ACHN (cell line): Measurements from ENCODE around the gene WIPF1.
A peak's percentile ranks its signal among the peaks of the same experiment; 100 is the strongest.
"Not testable (repeated sequence)": the region's sequence is repeated elsewhere in the genome, so short reads cannot be mapped to it uniquely, and the experiment has no call there.

Experiments used
- DNase-seq: peaks from one replicate; pipeline ENCODE4 v3.0.0-alpha.2; 2015
- in situ Hi-C: cut with HindIII; loops from 2 replicates; pipeline ENCODE4 v1.10.0; 2017; ENCODE audit warnings: low sequenced_read_pairs, low pct_ligation_motif_present, low pct_unique_long_range_greater_than_20kb

Gene WIPF1

DNA sequence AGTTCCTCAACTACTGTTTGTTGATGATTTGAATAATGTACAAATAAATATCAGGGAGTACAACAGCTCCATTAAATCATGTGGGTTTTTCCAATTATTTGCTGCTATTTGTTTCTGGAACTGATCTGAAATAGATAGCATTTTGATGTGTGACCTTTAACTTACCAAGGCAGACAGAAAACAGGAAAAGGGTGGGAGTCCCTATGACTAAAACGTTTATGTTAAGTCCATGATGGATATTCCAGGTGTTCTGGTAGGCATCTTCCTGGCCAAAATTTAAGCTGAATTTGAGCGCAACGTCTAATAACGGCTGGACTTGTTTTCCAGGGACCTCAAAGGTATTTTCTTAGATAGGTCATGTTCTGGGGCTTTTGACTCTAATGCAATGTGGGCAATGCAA is 41.6 kb downstream of the WIPF1 start:
- no peak for DNase-seq
- in situ Hi-C loops = no loop called here

DNA sequence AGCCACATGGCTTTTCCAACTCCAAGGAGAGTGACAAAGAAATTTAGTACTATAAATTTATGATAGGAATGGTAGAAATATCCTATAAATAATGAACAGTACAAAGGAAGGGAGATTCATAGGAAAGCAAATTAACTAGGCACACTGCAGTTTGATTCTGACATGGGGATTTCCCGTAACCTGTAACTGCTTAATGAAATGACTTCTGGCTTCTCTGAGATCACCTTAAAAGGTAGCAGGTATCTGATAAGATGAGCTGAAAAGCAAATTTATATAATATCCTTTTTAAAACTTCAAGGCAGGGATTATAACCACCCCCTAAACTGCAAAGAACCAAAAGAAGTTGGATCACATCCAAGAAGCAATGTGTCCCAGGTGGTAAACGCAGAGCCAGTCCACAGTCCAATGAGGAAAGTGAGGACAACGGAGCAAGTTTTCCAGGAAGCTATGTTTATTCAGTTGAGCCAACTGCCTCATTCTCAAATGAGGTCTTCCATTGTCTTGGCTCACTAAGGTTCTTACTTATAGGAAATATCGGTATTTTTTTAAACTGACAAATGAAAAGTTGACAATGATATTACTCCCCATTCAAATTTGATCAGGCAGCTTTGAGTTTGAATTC is 43.0 kb downstream of the WIPF1 start:
- in situ Hi-C loops = no loop called here
- DNase-seq = no peak

DNA sequence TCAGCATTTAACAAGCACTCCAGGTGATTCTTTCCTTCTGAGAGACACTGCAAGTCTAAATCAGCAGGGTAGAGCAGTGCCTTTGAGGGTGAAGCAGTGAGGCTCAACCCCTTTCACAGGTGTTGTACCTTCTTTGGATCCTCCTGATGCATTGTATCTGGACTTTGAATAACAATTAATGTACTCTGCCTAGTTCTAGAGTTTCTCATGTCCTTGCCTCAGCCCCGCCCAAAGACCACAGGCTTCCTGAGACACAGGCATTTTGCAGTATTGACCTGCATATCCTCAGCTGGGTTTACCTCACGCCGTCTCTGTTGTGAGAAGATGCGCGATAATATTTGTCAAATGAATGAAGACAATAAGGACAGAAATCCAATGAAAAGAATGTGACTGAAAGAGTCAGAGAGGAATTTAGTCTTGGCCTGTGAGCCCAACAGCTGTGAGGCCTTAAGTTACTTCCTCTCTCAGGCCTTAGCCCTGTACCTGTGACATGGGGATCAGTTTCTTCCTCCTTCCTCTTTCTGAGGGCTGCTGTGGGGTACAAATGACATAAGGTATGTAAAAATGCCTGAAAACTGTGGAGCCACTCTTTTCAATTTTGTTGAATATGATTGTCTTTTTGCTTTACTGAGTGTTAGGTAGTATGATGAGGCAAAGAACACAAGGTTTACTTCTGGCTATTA is 43.7 kb downstream of the WIPF1 start:
- in situ Hi-C loops = no loop called here
- DNase-seq = no peak

DNA sequence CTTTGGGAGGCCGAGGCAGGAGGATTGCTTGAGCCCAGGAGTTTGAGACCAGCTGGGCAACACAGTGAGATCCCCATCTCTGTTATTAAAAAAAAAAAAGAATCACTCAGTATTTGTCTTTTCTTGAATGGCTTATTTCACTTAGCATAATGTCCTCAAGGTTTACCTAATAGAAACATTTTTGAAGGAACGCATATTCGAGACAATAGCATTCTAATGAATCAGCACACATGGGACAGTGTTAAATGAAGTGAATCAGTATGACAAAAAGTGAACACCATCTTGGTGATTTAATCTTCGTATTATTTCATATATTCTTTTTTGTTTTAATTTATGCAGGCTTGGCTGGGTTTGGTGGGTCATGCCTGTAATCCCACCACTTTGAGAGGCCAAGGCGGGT is 44.7 kb downstream of the WIPF1 start:
- DNase-seq = no peak
- in situ Hi-C loops = no loop called here

DNA sequence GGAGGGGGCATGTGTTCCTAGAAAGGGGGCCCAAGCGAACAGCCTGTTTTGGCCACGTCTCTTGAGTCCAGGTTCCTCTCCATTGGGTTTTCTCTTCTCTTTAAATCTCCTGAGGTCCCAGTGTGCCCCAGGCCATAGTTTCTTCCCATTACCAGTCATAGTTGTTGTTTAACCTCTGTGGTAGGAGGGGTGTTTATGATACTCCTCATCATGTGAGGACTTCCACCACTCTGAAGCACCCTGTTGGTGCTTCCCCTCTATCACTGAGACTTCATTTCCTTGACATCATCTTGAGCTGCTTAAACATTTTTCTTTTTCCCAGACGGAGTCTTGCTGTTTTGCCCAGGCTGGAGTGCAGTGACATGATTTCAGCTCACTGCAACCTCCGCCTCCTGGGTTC is 45.9 kb downstream of the WIPF1 start:
- no peak for DNase-seq
- in situ Hi-C loops = no loop called here

DNA sequence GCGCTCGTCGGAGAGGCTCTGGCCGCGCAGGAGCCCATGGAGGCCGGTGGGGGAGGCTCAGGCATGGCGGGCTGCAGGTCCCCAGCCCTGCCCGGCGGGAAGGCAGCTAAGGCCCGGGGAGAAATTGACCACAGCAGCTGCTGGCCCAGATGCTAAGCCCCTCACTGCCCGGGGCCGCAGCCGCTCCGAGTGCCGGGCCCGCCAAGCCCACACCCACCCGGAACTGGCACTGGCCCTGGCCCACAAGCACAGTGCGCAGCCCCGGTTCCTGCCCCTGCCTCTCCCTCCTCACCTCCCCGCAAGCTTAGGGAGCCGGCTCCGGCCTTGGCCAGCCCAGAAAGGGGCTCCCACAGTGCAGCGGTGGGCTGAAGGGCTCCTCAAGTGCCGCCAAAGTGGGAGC is 49.0 kb downstream of the WIPF1 start:
- in situ Hi-C loops, DNase-seq: not testable (repeated sequence)

DNA sequence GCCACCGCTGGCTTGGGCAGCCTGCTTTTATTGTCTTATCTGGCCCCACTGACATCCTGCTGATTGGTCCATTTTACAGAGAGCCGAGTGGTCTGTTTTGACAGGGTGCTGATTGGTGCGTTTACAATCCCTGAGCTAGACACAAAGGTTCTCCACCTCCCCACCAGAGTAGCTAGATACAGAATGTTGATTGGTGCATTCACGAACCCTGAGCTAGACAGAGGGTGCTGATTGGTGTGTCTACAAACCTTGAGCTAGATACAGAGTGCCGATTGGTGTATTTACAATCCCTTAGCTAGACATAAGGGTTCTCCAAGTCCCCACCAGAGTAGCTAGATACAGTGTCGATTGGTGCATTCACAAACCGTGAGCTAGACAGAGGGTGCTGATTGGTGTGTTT is 49.6 kb downstream of the WIPF1 start:
- in situ Hi-C loops, DNase-seq: not testable (repeated sequence)

DNA sequence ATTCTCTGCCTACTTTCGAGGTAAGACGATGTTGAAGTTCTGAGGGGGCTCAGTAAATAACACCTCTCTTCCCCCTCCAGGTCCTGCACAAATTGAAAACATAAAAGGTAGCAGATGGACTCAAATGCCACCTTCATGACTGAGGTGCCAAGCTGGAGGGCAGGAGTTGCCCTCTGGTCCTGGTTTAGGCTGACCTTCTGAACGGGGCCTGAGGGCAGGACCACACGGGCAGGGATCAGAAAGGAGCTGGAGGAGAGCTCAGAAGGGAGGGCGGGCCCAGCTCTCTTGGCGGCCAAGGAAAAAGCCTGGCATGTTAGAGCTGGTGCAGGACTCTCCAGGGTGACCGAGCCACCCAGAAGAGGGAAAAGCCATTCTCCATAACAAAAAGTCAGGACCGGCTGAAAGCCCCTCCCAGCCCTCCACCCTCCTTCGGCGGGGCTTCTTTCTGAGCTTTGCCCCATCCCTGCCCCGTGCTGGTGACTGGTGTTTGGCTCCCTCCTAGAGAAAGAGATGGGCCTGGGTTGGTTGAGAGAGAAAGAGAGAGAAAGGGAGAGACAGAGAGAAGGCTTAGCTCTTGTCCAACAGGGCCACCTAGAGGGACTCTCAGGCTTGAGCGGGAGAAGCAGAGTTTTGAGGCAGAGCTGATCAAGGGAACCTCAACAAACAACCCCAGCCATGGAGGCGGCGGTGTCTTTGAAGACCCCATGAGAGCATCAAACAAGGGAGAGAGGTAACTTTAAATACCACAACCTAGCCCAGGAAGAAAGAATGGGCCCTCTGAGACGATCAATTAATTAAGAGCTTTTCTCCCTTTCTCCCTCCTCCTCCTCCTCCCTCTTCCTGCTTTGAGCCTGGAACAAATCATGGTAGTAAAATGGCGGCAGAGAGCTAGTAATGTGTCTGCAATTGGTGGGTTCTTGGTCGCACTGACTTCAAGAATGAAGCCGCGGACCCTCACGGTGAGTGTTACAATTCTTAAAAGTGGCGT is 50.8 kb downstream of the WIPF1 start:
- in situ Hi-C loops = no loop called here
- DNase-seq = peak; percentile 48

DNA sequence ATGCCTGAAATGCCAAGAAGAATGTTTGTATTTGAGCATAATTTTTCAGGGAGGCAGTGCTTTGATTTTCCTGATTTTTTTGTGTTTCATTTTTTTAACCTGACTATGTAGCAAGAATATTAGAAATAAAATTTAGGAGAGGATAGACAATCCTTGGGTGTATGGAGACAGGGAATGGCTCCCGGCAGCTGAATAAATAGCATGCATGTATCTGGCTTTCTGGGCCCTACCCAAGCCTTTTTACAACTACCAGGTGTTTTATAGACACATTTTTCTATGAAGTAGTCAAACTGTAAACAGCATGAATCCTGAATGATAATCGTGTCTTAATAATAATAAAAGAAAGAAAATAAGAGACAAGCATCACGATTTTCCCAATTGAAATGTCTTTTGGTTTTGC is 52.4 kb downstream of the WIPF1 start:
- DNase-seq = no peak
- in situ Hi-C loops = no loop called here

DNA sequence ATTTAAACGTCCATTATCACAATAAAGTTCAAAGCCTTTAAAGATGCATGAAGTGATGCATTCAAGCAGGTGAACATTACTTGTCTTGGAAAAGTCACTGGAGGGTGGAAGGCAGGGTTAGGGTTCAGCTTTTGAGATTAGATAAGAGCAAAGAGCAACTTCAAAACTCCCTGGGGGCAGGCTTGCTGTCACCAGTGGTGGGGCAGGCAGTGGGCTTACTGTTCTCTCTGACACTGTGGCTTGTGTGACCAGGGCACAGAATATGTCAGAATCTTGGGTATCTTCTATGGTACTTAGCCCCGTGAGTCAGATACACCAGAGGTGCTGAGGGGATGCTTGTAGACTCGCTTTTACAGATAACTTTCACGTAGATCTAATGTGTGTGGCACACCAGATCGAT is 52.8 kb downstream of the WIPF1 start:
- in situ Hi-C loops = no loop called here
- no peak for DNase-seq

DNA sequence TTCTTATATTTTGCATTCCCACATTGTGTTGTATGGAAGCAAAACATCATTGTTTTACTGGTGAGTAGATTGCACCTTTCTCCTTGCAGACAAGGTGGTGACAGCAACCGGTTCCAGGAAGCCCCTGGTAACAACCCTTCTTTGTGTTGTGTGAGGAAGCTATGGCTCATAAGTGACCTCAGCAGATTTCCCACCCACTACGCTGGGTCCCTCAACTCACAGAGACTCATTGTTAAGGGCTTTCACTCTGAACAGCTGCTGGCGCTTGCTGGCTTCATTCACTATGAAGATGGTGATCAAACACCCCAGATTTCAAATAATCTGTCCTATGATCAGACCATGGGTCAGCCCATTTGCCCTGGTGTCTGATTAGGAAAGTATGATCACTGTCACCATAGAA is 53.4 kb downstream of the WIPF1 start:
- in situ Hi-C loops = no loop called here
- DNase-seq = no peak

DNA sequence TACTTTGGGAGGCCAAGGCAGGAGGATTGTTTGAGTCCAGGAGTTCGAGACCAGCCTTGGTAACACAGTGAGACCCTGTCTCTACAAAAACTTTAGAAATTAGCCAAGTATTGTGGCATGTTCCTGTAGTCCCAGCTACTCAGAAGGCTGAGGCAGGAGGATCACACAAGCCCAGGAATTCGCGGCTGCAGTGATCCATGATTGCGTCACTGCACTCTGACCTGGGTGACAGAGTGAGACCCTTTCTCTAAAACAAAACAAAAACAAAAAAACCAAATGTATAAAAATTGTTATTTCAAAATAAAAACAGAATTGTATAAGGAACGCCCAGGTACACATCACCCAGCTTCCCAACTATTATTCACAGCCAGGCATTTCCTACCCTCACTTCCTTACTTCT is 56.7 kb downstream of the WIPF1 start:
- in situ Hi-C loops = no loop called here

DNA sequence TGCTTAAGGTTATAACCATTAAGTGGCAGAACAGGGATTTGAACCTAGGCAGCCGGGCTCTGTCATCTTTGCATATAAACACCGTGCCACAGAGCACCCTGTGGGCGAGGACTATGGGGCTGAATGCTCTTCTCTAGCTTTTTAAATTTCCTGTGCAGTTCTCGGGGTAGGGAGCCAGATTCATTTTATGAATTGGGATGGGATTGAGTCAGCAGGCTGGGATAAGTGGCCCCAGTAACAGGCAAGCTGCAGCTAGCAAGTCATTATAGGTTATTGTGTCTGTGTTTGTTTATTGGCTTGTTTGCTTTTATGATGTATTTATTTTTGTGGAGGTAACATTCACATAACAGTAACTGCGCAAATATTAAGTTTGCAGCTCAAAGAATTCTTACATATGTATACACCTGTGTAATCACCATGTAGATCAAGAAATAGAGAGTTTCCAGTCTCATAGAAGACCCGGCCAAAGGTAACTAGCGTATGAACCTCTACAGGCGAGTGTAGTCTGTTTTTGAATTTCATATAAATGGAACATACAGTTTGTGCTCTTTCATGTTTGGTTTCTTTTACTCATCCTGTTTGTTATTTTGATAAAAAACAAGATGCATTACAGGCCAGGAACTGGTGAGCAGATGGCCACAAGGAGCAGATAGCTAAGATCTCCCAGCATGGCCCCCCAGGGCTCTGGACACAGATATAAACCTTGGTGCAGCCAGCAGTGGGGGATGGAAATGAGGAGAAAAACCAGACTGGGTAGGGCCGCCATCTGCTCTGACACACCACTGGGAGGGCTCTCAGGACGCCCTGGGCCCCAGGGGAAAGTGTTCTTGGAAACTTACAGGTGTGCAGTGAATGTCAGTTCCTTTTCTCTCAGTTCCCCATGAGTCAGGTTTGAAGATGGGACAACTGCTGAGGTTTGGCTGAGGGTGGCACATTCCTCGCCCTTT is 61.6 kb downstream of the WIPF1 start:
- DNase-seq = no peak
- in situ Hi-C loops = no loop called here

More for the DNA sequence above, 56.7 kb downstream of the WIPF1 start:
- DNase-seq = no peak

DNA sequence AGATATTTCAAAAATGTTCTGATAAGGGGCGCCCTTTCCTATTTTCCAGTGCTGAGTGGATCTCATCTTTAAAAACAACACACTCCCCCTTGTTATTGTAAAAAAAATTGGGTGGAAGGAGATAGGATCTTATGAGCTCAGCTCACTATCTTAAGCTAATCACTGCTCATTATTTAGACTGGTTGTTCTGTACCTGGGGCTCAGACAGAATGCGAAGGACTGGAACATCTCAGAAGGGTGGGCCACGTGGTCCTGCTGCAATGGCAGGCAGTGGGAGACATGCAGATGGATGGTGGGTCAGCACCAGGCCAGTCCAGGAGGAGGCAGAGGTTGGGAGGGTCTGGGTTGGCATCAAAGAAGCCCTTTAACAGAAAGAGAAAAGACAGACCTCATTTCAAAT is 62.5 kb downstream of the WIPF1 start:
- DNase-seq = no peak
- in situ Hi-C loops = no loop called here

DNA sequence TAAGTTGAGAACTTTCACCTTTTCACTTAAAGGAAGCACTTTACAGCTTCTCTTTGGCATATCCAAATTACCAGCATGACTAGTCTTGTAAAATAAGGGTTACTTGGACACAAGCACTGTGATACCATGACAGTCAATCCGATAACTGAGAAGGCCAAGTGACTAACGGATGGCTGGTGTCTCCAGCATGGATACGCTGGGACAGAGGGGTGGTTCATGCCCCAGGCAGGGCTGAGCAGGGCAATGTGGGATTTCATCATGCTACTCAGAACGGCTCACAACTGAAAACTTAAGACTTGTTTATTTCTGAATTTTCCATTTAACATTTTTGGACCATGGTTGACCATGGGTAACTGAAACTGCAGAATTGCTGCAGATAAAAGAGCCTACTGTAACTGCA is 67.7 kb downstream of the WIPF1 start:
- in situ Hi-C loops = no loop called here
- DNase-seq = no peak

DNA sequence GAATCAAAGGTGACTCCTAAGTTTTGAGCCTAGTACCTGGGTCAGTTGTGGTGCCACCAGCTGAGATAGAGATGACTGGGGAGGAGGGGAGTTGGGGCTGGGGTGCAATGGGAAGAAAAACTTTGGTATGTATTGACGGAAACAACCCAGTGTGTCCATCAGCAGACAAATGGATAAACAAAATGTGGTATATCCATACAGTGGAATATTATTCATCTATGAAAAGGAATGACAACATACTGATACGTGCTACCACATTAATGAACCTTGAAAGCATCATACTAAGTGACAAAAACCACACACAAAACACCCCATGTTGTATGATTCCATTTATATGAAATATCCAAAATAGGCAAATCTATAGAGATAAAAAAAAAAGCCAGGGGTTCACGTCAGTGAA is 69.6 kb downstream of the WIPF1 start:
- in situ Hi-C loops = no loop called here
- no peak for DNase-seq

DNA sequence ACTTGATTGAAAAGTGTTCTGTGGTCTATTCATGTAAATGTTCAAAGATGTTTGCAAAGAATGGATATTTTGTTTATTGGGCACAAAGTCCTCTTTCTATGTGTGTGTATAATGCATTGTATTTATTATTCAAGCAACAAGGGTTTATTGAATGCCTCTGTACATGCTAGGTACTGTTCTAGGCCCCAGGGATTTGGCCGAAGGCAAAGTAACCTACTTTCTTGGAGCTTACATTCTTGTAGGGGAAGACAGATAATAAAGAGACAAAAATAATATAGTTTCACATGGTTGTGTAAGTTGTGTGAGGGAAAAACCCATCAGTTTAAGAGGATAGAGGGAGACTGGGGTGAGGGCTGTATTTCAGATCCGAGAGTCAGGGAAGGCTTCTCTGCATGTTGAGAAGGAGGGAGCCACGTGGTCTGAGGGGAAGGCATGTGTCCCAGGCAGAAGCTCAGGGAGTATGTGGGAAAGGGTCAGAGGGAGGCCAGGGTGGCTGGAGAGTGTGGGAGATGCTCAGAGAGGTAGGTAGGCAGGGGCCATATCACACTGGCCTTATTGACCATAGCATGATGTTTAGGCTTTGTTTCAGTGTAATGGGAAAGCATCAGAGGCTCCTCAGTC is 70.4 kb downstream of the WIPF1 start:
- in situ Hi-C loops = no loop called here
- no peak for DNase-seq

DNA sequence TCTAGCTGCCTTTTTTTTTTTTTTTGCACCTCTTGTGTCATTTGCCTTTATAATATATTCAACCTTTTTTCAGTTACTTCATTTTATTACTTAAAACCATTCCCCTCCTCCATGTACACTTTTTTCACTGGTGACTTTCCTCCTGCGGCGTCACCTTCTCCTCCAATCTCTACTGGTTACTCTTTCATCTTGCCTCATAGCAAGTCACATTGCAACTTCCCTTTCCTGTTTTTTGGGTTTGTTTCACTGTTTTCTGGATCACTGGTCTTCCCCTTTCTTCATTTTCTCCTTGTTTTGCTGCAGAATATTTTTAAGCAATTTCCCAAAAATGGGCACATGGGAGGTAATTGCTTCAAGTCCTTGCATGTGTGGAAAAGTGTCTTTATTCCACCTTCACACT is 73.1 kb downstream of the WIPF1 start:
- in situ Hi-C loops = no loop called here
- no peak for DNase-seq
